GM19463 (cell line): ENCODE measurements around the gene PGF.

Source experiments
- ATAC-seq: cut with Tn5 transposase; IDR thresholded peaks from one replicate; pipeline ENCODE4 v1.9.1; 2021; ENCODE audit warnings: mild to moderate bottlenecking, moderate library complexity; ENCODE audit not compliant: unreplicated experiment

The PGF gene

GRCh38 chr14:74921987-74922751 lies 33.2 kb downstream of the PGF start:
- ATAC-seq = no peak

GRCh38 chr14:74921053-74921620 lies 34.3 kb downstream of the PGF start:
- no peak for ATAC-seq

DNA sequence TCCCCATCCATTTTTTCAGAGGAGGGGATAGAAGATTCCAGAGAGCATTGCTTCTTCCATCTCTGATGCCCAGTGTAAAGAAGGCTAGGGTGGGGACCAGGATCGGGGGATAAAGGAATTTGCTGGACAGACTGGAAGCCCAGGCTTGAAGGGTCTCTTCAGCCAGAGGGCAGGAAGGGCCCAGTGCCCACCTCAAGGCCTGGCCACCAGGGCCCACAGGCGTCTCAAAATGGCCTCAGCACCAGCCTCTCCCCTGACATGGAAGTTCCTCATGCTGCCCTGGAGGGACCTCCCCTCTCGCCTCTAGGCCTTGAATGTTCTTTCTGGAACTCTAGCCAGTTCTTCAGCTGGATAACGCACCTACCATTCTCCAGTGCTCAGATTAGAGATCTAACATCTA lies 35.1 kb downstream of the PGF start:
- ATAC-seq = no peak

DNA sequence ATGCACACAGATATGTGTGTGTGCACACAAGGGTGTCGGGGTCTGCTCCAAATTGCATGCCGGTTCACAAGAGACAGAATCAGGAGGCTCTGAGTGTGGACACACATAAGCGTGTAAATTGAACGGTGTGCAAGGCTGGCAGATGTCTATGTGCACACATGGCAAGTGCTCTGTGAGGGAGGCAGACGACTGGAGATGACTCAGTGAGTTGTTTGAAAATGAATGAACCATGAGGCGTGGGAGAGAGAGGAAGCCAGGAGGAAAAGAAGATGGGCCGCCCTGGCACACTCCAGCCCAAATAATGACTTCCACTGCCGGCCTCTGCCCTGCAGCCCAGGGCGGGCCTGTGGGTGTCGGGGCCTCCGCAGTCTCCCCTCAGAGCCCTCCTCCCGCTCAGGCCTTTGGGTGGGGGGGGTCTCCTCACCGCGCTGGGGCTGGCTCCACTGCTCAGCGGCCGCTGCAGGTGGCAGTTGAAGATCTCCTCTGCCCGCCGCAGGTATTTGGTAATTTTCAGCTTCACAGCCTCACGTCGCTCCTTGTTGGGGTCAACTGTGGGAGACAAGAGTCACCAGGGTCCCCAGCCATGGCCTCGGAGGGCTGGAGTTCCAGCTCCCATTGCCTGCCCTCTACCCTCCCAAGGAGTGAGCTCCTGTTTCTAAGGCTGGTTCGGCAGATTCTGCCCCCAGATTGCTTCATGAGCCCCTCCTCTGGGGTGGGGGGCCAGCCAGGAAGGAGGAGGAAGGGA lies 35.8 kb downstream of the PGF start:
- ATAC-seq = no peak

- ATAC-seq = no peak
These were observed 37.0 kb downstream of the PGF start for GRCh38 chr14:74918380-74918779.

- ATAC-seq = no peak
These were observed 37.7 kb downstream of the PGF start for GRCh38 chr14:74917646-74918081.

DNA sequence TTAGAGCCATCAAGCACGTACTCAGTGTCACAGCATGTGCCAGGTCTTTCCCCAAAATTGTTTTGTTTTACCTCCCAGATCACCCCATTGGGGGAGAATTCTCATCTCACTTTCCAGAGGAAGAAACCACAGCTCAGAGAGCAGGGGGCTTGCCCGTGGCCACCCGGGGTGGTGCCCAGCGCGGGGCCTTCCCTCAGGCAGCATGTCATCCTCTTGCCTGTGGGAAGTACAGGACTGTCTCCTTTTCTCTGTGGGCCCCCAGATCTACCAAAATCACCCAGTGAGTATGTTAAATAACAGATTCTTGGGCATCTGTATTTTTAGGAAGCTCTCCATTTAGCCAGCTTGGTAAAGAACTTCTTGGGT lies 38.2 kb downstream of the PGF start:
- no peak for ATAC-seq

DNA sequence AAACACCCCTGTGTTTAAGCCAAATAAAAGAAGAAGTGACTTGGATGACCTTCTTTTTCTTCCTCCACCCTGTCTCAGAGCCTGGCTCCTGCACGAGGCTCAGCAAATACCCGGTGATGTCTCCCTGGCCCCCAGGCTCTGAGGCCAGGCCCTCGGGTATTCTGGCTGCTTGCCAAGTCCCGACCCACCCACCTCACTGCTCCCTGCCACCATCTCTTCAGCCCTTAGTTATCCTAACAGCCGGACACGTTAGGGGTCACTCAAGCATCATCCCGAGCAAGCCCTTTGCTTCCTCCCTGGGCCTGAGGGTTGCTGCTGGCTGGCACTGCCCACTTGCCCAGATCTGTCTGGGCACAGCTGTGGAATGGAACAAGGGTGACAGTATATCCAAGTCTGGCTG lies 39.6 kb downstream of the PGF start:
- ATAC-seq = no peak

- no peak for ATAC-seq
These were observed 40.0 kb downstream of the PGF start for GRCh38 chr14:74915426-74915825.

DNA sequence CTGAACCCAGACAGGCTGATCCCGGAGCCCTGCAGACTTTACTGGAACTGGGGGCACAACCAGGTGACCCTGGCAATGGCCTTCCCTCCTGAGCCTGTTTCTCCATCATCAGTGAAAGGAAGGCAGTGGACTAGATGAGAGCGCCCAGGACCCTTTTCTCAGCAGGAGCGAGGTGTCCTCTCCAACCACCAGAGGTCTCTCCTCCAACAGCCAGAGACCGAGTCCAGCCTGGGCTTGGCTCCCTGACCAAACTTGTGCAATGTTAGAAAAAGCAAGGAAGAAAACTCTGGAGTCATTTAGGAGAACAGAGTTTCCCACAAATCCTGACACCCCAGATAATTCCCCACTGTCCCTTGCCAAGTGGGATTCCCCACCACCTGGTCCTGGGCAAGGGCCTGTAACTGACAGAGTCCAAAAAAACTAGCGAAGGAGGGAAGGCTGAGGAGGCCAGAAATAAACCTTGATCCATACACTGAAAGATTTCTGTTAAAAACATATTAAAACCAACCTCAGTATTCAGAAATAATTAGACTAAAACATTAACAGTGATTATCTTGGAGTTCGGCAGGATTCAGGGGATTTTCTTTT lies 41.3 kb downstream of the PGF start:
- ATAC-seq = no peak

- no peak for ATAC-seq
These were observed 41.9 kb downstream of the PGF start for GRCh38 chr14:74913393-74913910.

DNA sequence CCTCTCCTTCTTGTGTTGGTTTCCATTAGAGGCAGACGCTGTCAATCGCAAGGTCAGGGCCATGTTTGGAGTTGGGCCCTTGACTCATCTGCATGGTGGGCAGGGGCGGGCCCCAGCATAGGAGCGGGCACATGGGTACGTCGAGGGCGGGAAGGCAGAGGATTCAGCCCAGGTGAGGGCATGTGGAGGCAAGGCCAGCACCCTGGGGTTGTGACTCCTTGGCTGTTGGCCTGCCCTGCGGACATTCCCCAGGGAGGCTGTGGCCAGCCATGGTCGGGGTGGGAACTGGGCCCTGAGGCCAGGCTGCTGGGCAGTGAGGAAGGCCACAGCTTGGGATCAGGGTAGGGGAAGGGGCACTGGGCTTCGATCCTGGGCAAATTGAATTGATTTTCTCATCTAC lies 42.6 kb downstream of the PGF start:
- no peak for ATAC-seq

GRCh38 chr14:74912111-74912510 lies 43.3 kb downstream of the PGF start:
- ATAC-seq = no peak

DNA sequence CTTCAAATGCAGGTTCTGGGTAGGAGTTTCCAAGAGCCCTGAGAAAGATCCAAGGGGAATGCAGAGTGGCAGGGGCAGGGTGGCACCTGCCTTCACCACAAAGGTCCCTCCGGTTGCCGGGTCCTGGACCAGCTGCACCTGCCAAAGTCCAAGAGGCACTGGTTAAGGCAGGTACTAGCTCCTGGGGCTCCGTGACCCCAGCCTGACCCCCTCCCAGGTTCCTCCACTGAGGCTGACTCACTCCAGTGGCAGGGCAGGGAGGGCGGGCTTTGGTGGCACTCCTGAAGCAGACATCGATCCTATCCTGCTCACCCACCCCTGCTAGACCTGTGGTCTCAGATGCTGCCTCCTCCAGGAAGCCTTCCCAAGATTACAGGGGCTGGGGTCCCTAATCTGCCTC lies 43.7 kb downstream of the PGF start:
- ATAC-seq = no peak

DNA sequence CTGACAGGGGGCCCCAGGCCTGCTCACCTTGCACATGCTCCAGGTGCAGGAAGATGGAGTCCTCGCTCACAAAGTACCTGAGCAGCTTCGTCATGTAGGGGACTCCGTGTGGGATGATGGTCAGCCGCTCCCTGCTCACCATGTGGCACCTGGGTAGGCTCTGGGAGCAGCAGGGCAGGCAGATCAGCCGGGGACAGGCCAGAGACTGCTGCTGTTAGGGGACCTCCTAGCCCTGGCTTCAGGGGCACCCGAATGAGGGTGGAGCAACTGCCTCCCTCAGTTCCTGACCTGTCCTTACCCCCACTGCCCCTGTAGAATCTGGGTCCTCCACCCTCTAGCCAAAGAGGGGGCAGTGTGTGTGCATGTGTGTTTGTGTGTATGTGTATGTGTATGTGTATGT lies 44.2 kb downstream of the PGF start:
- ATAC-seq = no peak

- no peak for ATAC-seq
These were observed 44.8 kb downstream of the PGF start for GRCh38 chr14:74910556-74910955.

GRCh38 chr14:74909911-74910310 lies 45.5 kb downstream of the PGF start:
- no peak for ATAC-seq

DNA sequence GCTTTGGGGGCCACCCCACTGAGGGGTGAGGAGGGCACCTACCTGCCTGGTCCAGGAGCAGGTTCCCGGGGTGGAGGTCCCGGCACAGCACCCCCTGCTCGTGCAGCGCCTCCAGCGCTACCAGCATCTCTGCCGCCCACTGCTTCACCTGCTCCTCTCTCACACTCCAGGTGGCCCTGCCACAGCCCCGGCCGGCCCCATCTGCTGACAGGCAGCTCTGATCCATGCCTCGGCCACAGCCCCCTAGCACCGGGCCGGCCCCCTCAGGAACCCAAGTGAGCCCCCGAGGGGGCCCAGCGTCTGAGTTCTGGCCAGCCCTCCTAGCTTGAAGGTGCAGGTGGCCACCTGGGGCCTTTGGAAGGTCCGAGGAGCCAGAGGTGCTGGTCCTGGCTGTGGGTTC lies 45.9 kb downstream of the PGF start:
- no peak for ATAC-seq

DNA sequence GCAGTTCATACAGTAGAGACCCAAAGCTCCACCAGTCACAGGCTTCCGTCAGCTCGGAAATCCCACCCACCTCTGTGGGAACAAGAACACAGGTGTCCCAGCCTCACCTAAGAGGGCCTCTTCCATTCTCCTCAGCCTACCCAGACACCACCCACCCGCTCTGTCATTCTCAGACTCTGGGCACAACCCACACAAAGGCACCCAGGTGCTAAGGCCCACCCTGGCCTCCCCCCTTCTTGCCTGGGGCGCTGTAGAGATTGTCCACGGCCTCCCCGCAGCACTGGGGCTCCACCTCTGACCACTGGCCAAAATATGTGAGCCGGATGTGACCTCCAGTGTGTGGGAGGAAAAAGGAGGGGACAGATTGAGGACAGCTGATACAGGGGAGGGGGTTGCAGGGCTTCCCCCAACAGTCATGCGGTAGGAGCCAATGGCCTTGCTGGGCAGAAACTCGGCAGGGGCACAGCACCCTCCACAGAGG lies 46.5 kb downstream of the PGF start:
- no peak for ATAC-seq

DNA sequence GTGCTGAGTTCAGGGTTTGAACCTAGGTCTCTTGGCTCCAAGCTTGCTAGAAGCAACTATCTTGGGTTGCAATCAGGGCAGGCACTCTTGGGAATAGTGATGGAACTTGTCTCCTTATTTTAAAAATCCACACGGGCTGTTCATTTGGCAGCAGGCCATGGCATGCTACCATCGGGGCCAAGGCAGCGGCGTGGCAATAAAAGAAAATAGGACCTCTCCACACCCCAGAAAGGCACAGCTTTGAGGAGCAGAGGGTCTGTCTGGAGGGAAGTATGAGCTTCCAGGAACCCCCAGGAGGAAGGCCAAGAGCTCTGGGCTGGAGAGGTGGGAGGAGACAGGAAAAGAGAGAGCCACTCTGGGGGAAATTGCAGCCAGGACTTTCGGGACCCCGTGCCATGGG lies 47.7 kb downstream of the PGF start:
- ATAC-seq = no peak

- ATAC-seq = no peak
These were observed 48.4 kb downstream of the PGF start for GRCh38 chr14:74906925-74907521.
